ENCODE data around the gene PLCH1.

GRCh38 chr3:155393316-155393715 is 351.6 kb downstream of the PLCH1 start:
- TF ChIP-seq POLR2A (IDR thresholded peaks at IDR 0.05) (no peak), CTCF (IDR thresholded peaks at IDR 0.05) (no peak), POLR2AphosphoS5 (IDR thresholded peaks at IDR 0.05) (no peak), EP300 (IDR thresholded peaks at IDR 0.05) (no peak)
